ENCODE data around the gene LNP1.
"Not testable (repeated sequence)": the region's sequence is repeated elsewhere in the genome, so short reads cannot be mapped to it uniquely, and the experiment has no call there.

The LNP1 gene, protein sequence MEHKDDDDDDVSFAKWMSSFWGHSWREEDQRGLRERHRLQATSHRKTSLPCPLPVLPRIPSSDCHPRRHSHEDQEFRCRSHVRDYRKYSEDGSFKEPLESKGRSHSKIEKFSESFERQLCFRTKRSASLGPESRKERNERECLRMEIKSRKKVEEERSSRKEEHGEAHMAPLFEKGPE

GRCh38 chr3:100400780-100401673 is at the start of gene LNP1, which contains the start of gene TOMM70:
LNP1 (plus strand) TSS chr3:100401539; CDS start chr3:100429730, 28,191 bp downstream.
TOMM70 (minus strand) TSS chr3:100401089; CDS start chr3:100400949, 140 bp downstream.
- peak; percentile 87 to 89 for DNase-seq (ENCODE audit: extremely low read depth in 1 of 2, low read depth in 1 of 2)

DNA sequence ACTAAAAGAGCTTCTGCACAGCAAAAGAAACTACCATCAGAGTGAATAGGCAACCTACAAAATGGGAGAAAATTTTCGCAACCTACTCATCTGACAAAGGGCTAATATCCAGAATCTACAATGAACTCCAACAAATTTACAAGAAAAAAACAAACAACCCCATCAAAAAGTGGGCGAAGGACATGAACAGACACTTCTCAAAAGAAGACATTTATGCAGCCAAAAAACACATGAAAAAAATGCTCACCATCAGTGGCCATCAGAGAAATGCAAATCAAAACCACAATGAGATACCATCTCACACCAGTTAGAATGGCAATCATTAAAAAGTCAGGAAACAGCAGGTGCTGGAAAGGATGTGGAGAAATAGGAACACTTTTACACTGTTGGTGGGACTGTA is 49.6 kb upstream of the LNP1 start:
- DNase-seq (ENCODE audit: extremely low read depth in 1 of 2, low read depth in 1 of 2), result not testable (repeated sequence)

- DNase-seq (ENCODE audit: extremely low read depth in 1 of 2, low read depth in 1 of 2), result no peak
Observed at GRCh38 chr3:100352296-100353231, 48.8 kb upstream of the LNP1 start.

DNA sequence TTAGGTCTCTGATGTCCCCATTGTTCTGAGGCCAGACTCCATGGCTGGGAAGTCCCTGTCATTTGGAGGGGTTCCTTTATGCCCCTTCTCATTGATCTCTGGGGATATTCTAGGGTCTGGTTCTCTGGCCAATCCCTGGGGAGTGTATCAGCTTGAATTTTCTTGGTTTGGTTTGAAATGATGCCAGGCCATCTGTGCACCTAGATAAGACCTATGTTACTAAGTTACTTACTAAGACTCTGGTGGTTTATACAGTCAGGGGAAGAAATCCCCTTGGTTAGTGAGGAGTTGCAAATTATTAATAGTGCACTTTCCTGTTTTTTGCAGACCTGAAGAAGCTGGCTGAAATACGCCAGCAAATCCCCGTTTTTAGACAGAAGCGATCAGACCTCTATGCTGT is 46.5 kb upstream of the LNP1 start:
- DNase-seq (ENCODE audit: extremely low read depth in 1 of 2, low read depth in 1 of 2), result no peak

DNA sequence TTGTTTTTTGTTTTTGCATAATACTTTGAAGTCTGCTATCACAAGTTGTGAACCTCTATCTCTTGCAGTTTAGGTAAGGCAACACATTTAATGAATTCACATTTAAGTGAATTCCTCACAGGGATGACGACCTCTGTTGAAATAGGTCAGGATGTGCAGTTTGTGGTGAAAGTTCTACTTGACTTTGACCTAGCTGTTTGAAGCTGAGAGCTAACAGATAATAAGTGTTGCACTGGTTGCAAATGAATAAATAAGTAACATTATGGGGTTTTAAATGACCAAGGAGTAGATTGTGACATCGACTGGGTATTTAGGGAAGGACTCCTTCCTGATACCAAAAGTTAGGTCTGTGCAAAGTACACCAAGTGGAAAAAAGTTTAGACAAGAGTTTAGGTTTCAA is 42.9 kb upstream of the LNP1 start:
- DNase-seq (ENCODE audit: extremely low read depth in 1 of 2, low read depth in 1 of 2), result no peak

GRCh38 chr3:100359035-100359434 is 42.3 kb upstream of the LNP1 start:
- DNase-seq (ENCODE audit: extremely low read depth in 1 of 2, low read depth in 1 of 2), result no peak

GRCh38 chr3:100360757-100361496 is 40.4 kb upstream of the LNP1 start:
- DNase-seq (ENCODE audit: extremely low read depth in 1 of 2, low read depth in 1 of 2), result no peak

- no peak for DNase-seq (ENCODE audit: extremely low read depth in 1 of 2, low read depth in 1 of 2)
Observed at GRCh38 chr3:100361897-100362296, 39.4 kb upstream of the LNP1 start.

GRCh38 chr3:100364421-100364820 is 36.9 kb upstream of the LNP1 start:
- no peak for DNase-seq (ENCODE audit: extremely low read depth in 1 of 2, low read depth in 1 of 2)

DNA sequence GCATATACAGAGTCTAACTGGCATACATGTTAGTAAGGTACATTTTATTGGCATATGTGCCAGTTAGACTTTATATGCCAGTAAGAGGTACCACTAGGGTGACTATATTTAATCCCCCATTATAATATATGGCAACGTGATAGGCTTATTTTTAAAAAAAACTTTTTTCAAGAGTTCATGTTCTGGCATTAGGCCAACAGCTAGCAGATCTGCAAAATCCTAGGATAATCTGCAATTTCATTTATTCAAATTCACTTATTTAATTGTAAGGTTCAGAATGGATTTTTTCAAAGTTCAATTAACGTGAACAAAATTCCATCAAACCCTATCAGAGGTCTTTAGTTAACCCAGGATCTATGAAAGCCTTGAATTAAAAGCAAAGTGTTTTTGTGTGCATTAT is 34.9 kb upstream of the LNP1 start:
- no peak for DNase-seq (ENCODE audit: extremely low read depth in 1 of 2, low read depth in 1 of 2)

GRCh38 chr3:100368441-100368840 is 32.9 kb upstream of the LNP1 start:
- no peak for DNase-seq (ENCODE audit: extremely low read depth in 1 of 2, low read depth in 1 of 2)

GRCh38 chr3:100370756-100371155 is 30.6 kb upstream of the LNP1 start:
- no peak for DNase-seq (ENCODE audit: extremely low read depth in 1 of 2, low read depth in 1 of 2)

DNA sequence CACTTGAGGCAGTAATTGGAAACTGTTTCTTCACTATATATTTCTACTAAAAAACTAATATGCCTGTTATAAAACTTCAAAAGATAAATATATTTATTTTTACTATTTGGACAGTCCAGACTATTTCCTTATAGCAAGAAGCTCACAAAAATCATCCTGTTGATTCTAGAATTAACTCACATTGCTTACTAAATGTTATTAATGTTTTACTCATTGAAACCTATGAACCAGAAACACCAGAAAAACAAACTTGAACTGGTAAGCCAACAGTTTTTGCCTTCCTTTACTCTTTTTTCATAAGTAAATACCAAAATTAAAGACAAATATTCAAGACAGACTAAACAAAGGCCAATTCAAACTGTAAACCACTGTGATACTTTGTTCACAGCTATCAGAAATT is 26.8 kb upstream of the LNP1 start:
- no peak for DNase-seq (ENCODE audit: extremely low read depth in 1 of 2, low read depth in 1 of 2)

DNA sequence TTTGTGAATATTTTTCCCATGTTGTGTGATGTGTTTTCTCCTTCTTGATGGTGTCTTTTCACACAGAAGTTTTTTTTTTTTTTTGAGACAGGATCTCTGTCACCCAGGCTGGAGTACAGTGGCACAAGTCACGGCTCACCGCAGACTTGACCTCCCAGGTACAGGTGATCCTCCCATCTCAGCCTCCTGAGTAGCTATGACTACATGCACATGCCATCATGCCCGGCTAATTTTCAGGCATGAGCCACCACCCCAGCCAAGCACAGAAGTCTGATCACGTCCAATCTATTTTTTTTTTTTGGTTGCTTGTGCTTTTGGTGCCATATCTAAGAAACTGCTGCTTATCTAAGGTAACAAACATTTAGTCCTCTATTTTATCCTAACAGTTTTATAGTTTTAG is 25.0 kb upstream of the LNP1 start:
- no peak for DNase-seq (ENCODE audit: extremely low read depth in 1 of 2, low read depth in 1 of 2)

GRCh38 chr3:100384733-100385525 is 16.4 kb upstream of the LNP1 start:
- DNase-seq (ENCODE audit: extremely low read depth in 1 of 2, low read depth in 1 of 2), result no peak

DNA sequence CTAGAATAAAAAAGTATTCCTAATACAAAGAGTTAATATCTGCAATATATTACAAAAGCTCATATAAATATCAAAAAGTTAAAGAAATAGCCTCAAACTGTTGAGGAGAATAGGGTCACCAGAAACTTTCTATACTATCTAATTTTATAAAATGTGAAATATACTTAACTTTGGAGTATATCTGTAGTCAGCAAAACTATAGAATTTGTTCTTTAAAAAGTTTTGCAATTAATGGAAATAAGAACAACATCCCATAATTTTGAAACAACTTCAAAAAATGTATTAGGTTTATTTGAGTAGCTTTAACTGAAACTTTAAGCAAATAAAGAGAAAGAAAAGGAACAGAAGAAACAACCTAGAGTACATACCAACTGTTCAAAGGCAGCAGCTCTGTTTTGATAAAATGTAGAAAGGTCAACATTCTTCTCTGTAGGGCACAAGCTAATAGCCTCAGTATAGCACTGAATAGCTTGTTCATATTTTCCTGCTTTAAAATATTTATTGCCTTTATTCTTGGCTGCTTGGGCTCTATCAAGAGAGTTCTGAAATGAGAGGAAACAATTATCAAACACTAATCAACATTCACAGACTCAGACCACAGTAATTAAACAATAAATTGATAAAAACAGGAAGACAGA is 14.8 kb upstream of the LNP1 start:
- DNase-seq (ENCODE audit: extremely low read depth in 1 of 2, low read depth in 1 of 2), result no peak

- no peak for DNase-seq (ENCODE audit: extremely low read depth in 1 of 2, low read depth in 1 of 2)
Observed at GRCh38 chr3:100389025-100389424, 12.3 kb upstream of the LNP1 start.

- DNase-seq (ENCODE audit: extremely low read depth in 1 of 2, low read depth in 1 of 2), result no peak
Observed at GRCh38 chr3:100395679-100396431, 5.5 kb upstream of the LNP1 start.
